Gastrocnemius medialis (tissue), 4 donors: ENCODE measurements around the gene NAP1L4. TPM values are rescaled to one million over a fixed set of nuclear protein-coding genes. Genes with fewer than 3 reads are reported as not detected.
A peak's percentile ranks its signal among the peaks of the same experiment; 100 is the strongest.

Experiments used
- ATAC-seq, 2 donors: fragments of 150-250 bp; one replicate each; pipeline ENCODE4 v1.9.1; 2016
- DNase-seq, 2 donors: peaks; one replicate each; pipeline ENCODE4 v3.0.0-alpha.2; 2019
- H3K27ac ChIP-seq, 4 donors: fragments of 200-600 bp; sonication (generic); 1 replicate in 1 of 4; 2 replicates in 3 of 4; pipeline ENCODE4 v1.5.1; 2016 to 2018; ENCODE audit warnings: mild to moderate bottlenecking in 2 of 4, moderate library complexity in 1 of 4
- H3K27me3 ChIP-seq, 3 donors: fragments of 200-600 bp; sonication (generic) in 2 of 3; 1 replicate in 1 of 3; 2 replicates in 2 of 3; pipeline versions ENCODE4 v1.5.1 to v1.6.0; 2016 to 2019; ENCODE audit warnings: mild to moderate bottlenecking in 1 of 3, moderate library complexity in 1 of 3
- H3K36me3 ChIP-seq, 2 donors: fragments of 200-600 bp; sonication (generic) in 1 of 2; one replicate each; pipeline ENCODE4 v1.5.1; 2017 to 2018
- H3K4me1 ChIP-seq, 2 donors: fragments of 200-600 bp; sonication (generic) in 1 of 2; one replicate each; pipeline ENCODE4 v1.5.1; 2016 to 2017; ENCODE audit warnings: mild to moderate bottlenecking in 2 of 2
- H3K4me3 ChIP-seq, 4 donors: fragments of 200-600 bp; sonication (generic) in 3 of 4; 1 replicate in 1 of 4; 2 replicates in 3 of 4; pipeline ENCODE4 v1.5.1; 2016 to 2019; ENCODE audit warnings: mild to moderate bottlenecking in 2 of 4
- H3K9me3 ChIP-seq, 3 donors: fragments of 200-600 bp; sonication (generic) in 2 of 3; 1 replicate in 1 of 3; 2 replicates in 2 of 3; pipeline ENCODE4 v1.5.1; 2016 to 2019
- CTCF ChIP-seq, 5 experiments: fragments of 450-650 bp in 3 of 5; fragments of 200-600 bp in 2 of 5; sonication (generic) in 2 of 5; IDR thresholded peaks in 4 of 5; conservative IDR thresholded peaks in 1 of 5; 1 replicate in 4 of 5; 2 replicates in 1 of 5; pipeline ENCODE4 v1.5.1; 2016 to 2019; ENCODE audit warnings: antibody characterized with exemption in 5 of 5, mild to moderate bottlenecking in 3 of 5, moderate library complexity in 3 of 5
- POLR2A ChIP-seq, 2 donors: fragments of 450-650 bp; IDR thresholded peaks; one replicate each; pipeline ENCODE4 v1.6.1; 2017; ENCODE audit warnings: antibody characterized with exemption in 2 of 2, mild to moderate bottlenecking in 2 of 2, moderate library complexity in 2 of 2
- in situ Hi-C, 4 donors: fragments of 200-750 bp; cut with MboI; loops; one replicate each; pipeline versions ENCODE4 v1.15.0 to v1.8.0; 2017; ENCODE audit warnings: low sequenced_read_pairs in 4 of 4
- intact Hi-C: fragments of 100-400 bp; cut with DNase I; formaldehyde crosslinking; loops from one replicate; pipeline ENCODE4 v1.15.1; 2023; ENCODE audit warnings: low total_unique reads
- total RNA-seq, 4 donors: library from RNA; depleted of rRNA; stranded (reverse); fragments of >200 nt; gene quantifications; one replicate each; pipeline versions ENCODE4 v1.1.0 to v1.2.3, GENCODE V29; 2016

NAP1L4 gene
- total RNA-seq, 4 donors from 2014 or later: 86.4 to 123 (median 111) TPM

GRCh38 chr11:2945757-2946287 is 46.3 kb downstream of the NAP1L4 start:
- Histone ChIP-seq H3K9me3 (no peaks in the 10 kb centered on the region), H3K4me1 (peaks cover 8 to 12% of the 10 kb centered on the region in 2 donors), H3K36me3 (peaks cover 0 to 28% of the 10 kb centered on the region in 2 donors), H3K27me3 (no peaks in the 10 kb centered on the region), H3K27ac (peak overlapping the region in 1 of 4 donors; percentile 57), H3K4me3 (no peak overlapping the region)
- DNase-seq: no peak
- no peak for ATAC-seq
- intact Hi-C loops: no loop called here
- in situ Hi-C loops: no loop called here
- no peak for TF ChIP-seq POLR2A (IDR thresholded peaks at IDR 0.05)

- intact Hi-C loops: no loop called here
- TF ChIP-seq CTCF (IDR thresholded peaks at IDR 0.05 in 4 of 5, conservative IDR thresholded peaks at IDR 0.05 in 1 of 5): no peak
- TF ChIP-seq POLR2A (IDR thresholded peaks at IDR 0.05): no peak
- in situ Hi-C loops: no loop called here
- no peaks in the 10 kb centered on the region for H3K27me3 ChIP-seq
- peak; percentile 60 to 68 for ATAC-seq
- H3K36me3 ChIP-seq: peaks cover 0 to 22% of the 10 kb centered on the region in 2 donors
- peak overlapping the region in 1 of 4 donors; percentile 20 for H3K4me3 ChIP-seq
- H3K4me1 ChIP-seq: peaks cover 12 to 18% of the 10 kb centered on the region in 2 donors
- DNase-seq: peak; percentile 59 to 74
- H3K27ac ChIP-seq: peak overlapping the region in 2 of 4 donors; percentile 6 to 57
- no peaks in the 10 kb centered on the region for H3K9me3 ChIP-seq
These were observed 46.9 kb downstream of the NAP1L4 start for GRCh38 chr11:2945031-2945756.

GRCh38 chr11:2944530-2944929 is 47.6 kb downstream of the NAP1L4 start:
- Histone ChIP-seq H3K27me3 (no peaks in the 10 kb centered on the region), H3K4me3 (no peak overlapping the region), H3K9me3 (no peaks in the 10 kb centered on the region), H3K36me3 (peaks cover 0 to 15% of the 10 kb centered on the region in 2 donors), H3K4me1 (peaks cover 12 to 22% of the 10 kb centered on the region in 2 donors), H3K27ac (no peak overlapping the region)
- TF ChIP-seq POLR2A (IDR thresholded peaks at IDR 0.05) (no peak), CTCF (IDR thresholded peaks at IDR 0.05 in 4 of 5, conservative IDR thresholded peaks at IDR 0.05 in 1 of 5) (no peak)
- no peak for ATAC-seq
- in situ Hi-C loops: no loop called here
- intact Hi-C loops: no loop called here
- no peak for DNase-seq

DNA sequence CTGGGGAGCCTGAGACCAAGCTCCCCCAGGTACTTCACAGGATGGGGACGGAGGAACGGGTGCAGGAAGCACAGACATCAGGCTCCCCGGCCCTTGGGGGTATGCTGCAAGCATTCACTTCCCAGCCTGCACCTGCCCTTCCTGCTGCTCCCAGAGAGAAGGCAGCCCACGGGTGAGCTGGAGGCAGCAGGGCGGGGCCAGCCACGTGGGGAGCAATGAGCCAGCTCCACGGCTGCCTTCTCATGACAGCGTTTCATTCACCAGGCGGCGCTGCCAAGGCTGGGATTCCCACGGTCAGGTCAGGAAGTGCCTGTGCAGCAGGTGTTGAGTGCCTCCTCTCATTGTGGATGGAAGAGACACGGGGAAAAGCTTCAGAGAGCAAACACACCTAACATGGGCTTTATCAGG is 48.4 kb downstream of the NAP1L4 start:
- intact Hi-C loops (no loop called here), in situ Hi-C loops (no loop called here)
- peaks cover 12 to 22% of the 10 kb centered on the region in 2 donors for H3K4me1 ChIP-seq
- no peak overlapping the region for H3K4me3 ChIP-seq
- ATAC-seq (no peak), DNase-seq (no peak)
- no peak overlapping the region for H3K27ac ChIP-seq
- H3K36me3 ChIP-seq: peaks cover 0 to 12% of the 10 kb centered on the region in 2 donors
- no peak for TF ChIP-seq POLR2A (IDR thresholded peaks at IDR 0.05)
- TF ChIP-seq CTCF (IDR thresholded peaks at IDR 0.05 in 4 of 5, conservative IDR thresholded peaks at IDR 0.05 in 1 of 5): no peak
- peaks cover 0 to 4% (median 0%) of the 10 kb centered on the region in 3 donors for H3K9me3 ChIP-seq
- no peaks in the 10 kb centered on the region for H3K27me3 ChIP-seq

GRCh38 chr11:2942872-2943710 is 49.0 kb downstream of the NAP1L4 start:
- Histone ChIP-seq H3K4me1 (peaks cover 12 to 22% of the 10 kb centered on the region in 2 donors), H3K9me3 (peaks cover 0 to 4% (median 0%) of the 10 kb centered on the region in 3 donors), H3K36me3 (peaks cover 0 to 12% of the 10 kb centered on the region in 2 donors), H3K27me3 (no peaks in the 10 kb centered on the region), H3K4me3 (no peak overlapping the region), H3K27ac (no peak overlapping the region)
- DNase-seq: no peak
- in situ Hi-C loops (no loop called here), intact Hi-C loops (no loop called here)
- TF ChIP-seq POLR2A (IDR thresholded peaks at IDR 0.05) (no peak), CTCF (IDR thresholded peaks at IDR 0.05 in 4 of 5, conservative IDR thresholded peaks at IDR 0.05 in 1 of 5) (no peak)
- no peak for ATAC-seq
